Activated CD4-positive, alpha-beta T cell treated with anti-CD3 and anti-CD28 coated beads for 48 hours (primary cell): ENCODE data around the gene SELENOO.
"Not testable (repeated sequence)": the region's sequence is repeated elsewhere in the genome, so short reads cannot be mapped to it uniquely, and the experiment has no call there.

Experiments
- DNase-seq: peaks from one replicate; pipeline ENCODE4 v3.0.0-alpha.2; 2020

Gene SELENOO

DNA sequence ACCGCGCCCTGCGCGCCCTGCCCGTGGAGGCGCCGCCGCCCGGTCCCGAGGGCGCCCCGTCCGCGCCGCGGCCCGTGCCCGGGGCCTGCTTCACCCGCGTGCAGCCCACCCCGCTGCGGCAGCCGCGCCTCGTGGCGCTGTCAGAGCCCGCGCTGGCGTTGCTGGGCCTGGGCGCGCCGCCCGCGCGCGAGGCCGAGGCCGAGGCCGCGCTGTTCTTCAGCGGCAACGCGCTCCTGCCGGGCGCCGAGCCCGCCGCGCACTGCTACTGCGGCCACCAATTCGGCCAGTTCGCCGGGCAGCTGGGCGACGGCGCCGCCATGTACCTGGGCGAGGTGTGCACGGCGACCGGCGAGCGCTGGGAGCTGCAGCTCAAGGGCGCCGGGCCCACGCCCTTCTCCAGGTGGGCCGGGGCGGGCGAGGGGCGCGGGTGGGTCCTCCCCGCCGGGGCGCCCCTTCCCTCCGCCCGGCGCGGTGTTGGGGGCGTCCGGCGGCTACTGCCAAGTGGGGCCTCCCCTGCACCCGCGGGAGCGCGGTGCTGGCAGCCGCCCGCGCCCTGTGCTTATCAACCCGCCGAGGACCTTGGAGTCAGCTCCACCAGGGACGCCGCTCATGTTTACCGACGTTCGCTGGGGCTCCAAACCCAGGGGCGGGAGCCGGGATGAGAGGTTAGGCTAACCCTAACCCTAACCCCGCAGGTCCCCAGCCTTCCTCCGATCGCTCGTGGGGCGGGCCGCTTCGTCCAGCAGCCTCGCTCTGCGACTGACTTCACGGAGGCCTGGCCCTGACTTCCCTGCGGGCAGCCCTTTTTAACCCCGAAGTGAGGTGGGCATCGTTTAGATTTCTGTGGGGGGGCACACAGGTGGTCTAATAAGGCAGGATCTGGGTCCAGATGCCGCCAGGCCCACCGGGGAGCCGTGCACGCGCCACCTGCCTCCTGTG, 649 bp downstream of the SELENOO start:
- peak; percentile 33 for DNase-seq

DNA sequence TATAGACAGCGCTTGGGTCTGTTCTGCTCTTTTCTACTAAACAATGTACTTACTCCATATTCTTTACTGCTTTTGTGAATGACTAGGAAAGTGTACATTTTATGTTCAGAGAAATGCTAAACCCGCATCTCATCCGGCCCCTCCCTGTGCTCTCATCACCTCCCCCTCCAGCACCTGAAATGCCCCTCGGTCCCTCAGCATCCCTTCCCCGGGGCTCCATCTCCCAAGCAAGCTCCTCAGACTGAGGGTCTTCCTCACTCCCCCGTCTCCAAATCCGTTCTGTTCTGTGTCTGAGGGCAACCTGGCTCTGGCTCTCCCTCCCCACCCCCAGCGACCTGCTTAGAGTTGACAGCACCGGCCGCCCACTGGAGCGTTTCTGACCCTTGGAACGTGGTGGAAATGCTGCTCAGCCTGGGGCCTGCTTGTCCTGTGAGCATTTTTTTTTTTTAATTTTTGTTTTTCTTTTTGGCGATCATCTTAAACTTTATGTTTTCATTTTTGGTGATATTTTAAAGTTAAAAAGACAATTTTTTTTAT, 1.4 kb downstream of the SELENOO start:
- DNase-seq: no peak

DNA sequence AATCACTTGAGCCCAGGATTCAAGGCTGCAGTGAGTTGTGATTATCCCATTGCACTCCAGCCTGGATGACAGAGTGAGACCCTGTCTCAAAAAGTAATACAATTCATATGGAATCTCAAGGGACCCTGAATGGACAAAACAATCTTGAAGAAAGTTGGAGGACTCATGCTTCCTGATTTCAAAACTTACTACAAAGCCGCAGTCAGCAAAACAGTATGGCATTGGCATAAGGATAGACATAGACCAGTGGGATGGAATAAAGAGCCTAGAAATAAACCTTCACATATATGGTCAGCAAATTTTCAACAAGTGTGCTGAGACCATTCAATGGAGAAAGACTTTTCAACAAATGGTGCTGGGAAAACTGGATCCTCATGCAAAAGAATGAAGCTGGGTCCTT, 2.5 kb downstream of the SELENOO start:
- no peak for DNase-seq

DNA sequence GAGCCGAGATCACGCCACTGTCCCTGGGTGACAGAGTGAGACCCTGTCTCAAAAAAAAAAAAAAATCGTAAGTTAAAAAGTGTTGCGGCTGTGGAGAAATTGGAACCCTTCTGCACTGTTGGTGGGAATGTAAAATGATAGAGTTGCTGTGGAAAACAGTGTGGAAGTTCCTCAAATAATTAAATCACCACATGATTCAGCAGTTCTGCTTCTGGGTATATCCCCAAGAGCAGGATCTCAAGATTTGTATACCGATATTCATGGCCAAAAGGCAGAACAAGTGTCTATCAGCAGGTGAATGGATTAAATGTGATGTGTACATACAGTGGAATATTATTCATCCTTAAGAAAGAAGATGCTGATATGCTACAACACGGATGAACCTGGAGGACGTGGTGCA, 3.8 kb downstream of the SELENOO start:
- DNase-seq: no peak

DNA sequence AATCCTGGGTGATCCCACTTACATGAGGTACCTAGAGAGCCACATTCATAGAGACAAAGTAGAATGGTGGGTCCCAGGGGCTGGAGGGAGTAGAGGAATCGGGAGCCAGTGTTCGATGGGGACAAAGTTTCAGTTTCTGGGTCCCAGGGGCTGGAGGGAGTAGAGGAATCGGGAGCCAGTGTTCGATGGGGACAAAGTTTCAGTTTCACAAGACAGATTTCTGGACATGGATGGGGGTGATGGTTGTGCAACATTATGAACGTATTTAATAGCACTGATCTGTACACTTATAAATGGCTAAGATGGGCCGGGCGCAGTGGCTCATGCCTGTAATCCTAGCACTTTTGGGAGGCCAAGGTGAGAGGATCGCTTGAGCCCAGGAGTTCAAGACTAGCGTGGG, 4.2 kb downstream of the SELENOO start:
- DNase-seq: not testable (repeated sequence)

DNA sequence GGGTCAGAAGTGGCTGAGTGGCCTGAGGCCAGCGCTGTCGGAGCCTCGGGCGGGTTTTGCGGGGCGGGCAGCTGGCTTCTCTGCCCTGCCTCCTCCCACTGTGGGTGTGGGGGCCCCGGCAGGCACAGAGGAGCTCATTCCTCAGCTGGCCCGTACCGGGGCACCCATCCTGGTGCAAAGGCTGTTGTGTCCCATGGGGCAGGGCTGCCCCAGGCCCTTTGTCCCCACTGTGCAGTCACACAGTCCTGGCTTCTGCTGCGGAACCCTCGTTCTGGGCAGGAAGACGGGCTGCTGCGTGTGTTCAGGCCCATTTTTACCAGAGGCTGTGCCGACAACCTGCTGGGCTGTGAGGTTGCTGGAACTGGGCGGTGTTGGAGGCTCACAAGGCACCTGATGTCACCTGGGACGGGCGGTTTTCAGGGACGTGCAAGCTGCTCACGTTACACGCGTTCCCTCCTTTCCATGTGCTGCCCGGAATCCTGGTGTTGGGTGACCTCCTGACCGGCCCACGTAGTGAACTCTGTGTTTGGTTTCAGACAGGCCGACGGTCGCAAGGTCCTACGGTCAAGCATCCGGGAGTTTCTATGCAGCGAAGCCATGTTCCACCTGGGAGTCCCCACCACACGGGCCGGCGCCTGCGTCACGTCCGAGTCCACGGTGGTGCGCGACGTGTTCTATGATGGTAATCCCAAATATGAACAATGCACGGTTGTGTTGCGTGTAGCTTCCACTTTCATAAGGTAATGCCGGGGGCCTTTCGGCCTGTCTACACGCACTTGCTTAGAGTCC, 5.2 kb downstream of the SELENOO start:
- DNase-seq: no peak

DNA sequence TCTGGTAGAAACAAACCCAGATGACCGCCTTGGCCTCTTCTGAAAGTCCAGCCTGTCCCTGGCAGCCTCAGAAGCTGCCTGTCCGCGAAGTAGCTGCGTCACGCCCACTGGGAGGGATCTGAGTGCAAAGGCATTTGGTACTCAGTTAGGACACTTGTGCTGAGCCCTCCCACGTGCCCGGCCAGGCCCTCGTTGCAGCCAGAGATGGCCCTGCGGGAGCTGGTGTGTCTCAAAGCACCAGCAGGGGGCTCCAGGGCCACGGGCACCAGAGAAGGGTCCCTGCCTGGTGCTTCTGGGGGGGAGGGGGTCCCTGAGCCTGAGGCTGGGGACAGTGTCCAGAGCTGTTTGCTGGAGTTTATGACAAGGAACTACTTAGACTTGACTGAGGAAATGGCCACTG, 5.8 kb downstream of the SELENOO start:
- no peak for DNase-seq

DNA sequence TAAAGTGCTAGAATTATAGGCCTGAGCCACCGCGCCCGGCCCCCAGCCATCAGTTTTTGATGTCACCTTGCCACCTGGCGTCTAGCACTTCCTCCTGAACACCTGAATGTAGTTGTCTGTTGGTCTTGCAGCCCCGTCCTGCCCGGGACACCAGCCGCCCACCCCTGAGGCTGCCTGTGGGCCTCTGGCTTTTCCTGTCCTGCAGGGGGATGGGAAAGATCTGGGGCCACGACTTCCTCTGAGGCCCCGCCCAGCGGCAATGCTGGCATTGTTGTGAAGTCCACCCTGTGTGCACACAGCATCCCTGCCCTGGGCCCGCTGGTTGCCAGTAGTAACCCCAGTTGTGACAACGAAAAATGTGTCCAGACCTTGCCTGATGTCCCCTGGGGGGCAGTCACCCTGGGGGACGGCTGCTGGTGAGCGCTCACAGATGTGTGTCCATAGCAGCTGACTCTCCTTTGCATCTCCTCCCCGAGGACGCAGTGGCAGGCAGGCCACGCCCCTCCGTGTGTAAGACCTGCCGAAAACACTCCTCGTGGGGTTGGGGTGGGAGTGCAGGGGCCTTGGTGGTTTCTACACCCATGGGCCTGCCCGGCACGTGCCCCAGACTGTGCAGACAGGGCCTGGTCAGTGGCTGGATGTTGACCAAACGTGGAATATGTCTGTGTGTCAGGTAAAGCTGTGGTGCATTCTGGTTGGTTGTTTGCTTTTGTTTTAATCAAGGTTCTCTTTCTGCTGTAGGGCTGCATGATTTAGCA, 6.8 kb downstream of the SELENOO start:
- no peak for DNase-seq

DNA sequence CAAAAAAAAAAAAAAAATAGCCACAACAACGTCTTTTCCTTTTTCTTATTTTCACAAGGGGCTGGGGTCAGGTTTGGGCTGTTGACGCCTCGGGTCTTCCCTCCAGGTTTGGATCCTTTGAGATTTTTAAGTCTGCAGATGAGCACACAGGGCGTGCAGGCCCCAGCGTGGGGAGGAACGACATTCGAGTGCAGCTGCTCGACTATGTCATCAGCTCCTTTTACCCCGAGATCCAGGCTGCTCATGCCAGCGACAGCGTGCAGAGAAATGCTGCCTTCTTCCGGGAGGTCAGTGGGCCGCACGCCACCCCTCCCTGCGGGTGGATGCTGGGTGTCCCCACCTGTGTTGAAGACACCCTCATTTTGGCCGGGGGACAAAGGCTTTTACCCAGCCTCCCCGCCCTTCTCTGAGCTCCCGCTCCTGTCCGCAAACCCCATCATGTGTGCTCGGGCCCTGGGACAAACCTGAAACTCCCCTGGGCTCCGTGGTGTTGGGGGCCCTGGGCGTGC, 7.7 kb downstream of the SELENOO start:
- no peak for DNase-seq

DNA sequence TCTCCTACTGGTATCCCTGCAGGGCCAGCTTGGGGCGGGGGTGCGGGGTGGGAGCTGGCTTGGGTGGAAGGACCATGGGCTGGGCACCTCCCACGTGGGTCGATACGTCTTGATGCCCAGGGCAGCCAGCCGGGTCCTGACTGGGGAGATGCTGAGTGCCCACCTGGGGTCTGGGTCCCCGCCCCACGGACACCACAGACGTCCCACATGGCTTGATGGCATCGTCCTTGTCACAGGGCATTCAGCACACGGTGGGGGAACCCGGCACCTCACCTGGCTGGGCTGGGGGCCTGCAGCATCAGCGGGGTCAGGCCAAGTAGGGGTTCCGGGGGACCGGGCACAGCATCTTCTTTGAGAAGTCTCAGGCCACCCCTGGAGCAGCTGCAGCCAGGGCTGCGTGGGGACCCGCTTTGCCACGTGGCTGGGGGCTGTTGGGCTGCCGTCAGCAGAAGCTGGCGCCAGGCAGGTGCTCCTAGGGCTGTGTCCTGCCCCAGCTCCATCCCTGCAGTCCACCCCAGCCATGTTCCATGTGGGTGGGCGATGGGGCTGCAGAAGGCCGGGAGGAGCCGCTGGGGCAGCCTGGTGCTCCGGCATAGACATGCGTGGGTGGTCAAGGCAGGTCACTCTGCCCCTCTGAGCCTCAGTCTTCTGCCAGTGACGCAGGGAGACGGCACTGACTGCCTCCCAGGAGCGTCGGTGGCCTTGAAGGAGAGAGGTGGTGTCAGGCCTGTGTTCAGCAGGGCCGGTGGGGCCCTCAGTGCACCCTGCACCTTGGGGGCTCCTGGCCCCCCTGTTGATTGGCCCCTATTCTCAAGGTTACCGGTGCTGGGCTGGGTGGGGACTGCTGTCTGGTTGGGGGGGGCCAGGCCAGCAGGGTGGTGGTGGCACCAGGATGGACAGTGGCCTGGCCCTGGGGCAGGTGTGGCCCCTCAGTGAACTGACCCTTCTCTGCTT, 8.4 kb downstream of the SELENOO start:
- no peak for DNase-seq

DNA sequence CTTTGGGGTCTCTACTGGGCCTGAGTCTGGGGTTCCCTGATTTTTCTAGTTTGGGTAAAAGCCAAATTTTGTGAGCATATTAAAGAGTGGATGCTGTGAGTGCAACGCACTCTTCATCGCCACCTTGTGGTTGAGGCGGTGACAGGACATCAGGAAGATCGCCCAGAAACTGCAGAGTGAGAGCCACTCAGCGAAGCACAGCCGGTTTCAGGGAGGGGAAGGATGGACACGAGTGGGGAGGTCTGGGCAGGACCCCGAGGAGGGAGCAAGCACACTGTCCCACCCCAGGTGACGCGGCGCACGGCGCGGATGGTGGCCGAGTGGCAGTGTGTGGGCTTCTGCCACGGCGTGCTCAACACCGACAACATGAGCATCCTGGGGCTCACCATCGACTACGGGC, 9.1 kb downstream of the SELENOO start:
- peak; percentile 81 for DNase-seq

DNA sequence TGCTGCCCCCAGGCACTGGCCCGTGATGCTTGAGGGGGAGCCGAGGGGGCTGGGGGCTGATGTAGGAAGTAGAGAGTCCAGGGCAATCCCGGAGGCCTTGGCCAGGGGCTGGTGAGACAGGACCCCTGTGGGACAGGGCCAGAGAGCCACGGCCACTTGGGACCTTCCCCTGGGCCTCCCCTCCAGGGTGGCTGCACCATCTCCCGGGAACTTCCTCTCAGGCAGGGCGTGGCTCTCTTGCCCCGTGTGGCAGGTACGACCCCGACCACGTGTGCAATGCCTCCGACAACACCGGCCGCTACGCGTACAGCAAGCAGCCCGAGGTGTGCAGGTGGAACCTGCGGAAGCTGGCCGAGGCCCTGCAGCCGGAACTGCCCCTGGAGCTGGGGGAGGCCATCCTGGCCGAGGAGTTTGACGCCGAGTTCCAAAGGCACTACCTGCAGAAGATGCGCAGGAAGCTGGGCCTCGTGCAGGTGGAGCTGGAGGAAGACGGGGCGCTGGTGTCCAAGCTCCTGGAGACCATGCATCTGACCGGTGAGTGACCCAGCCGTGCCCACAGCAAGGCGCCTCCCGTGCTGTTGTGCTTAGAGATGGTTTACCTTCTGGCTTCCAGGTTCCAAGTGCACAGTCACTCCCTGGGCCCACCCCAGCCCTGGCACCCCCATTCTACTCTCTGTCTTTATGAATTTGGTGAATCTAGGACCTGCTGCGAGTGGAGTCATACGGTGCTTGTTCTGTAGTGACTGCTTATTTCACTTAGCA, 9.7 kb downstream of the SELENOO start:
- no peak for DNase-seq

DNA sequence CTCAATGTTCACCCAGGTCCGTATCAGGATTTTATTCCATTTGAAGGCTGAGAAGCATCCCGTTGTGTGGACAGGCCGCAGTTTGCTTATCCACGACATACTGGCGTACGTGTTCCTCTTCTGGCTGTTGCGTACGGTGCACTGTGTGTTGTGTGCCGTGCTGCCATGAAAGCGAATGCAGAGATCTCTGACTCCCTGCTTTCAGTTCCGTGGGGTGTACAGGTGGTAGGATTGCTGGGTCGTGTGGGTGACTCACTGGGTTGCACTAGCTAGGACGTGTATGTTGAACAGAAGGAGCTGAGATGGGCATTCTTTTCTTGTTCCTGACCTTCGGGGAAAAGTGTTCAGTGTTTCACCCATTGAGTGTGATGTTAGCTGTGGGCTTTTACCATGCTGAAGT, 10.3 kb downstream of the SELENOO start:
- no peak for DNase-seq

DNA sequence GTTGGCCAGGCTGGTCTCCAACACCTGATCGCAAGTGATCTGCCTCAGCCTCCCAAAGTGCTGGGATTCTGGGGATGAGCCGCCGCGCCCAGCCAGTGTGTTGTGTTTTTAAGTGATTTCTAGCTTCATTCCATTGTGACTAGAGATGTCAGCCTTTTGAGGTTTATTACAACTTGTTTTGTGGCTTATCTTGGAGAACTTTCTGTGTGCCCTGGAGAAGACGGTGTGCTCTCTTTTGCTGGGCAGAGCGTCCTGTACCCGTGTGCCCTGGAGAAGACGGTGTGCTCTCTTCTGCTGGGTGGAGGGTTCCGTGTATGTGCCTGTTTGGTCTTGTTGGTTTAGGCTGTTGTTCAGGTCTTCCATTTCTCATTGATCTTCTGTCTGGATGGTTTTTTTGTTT, 12.5 kb downstream of the SELENOO start:
- DNase-seq: no peak

DNA sequence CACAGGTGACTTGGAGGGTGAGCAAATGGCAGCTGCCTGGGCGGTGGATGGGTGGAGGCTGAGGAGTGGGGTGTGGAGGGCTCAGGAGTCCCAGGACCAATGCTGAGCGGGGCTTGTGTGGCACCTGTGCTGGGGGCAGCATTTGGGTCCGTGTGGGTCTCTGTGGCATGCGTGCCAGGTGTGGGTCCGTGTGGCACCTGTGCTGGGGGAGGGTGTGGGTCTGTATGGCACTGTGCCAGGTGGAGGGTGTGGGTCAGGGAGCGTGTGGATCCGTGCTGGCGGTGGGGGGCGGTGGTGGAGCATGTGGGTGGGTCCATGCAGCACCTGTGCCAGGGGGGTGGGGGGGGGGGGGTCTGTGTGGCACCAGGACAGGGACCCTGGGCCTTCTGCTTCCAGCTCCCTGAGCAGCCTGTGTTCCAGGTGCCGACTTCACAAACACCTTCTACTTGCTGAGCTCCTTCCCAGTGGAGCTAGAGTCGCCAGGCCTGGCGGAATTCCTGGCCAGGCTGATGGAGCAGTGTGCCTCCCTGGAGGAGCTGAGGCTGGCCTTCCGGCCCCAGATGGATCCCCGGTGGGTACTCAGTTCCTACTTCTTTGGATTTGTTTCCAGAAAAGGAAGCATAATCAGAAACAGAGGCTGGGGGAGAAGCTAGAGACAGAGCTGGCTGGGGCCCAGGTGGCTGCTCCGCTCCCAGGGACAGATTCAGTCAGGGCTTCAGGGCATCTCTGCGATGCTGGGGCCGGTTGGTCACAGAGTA, 14.7 kb downstream of the SELENOO start:
- DNase-seq: no peak

DNA sequence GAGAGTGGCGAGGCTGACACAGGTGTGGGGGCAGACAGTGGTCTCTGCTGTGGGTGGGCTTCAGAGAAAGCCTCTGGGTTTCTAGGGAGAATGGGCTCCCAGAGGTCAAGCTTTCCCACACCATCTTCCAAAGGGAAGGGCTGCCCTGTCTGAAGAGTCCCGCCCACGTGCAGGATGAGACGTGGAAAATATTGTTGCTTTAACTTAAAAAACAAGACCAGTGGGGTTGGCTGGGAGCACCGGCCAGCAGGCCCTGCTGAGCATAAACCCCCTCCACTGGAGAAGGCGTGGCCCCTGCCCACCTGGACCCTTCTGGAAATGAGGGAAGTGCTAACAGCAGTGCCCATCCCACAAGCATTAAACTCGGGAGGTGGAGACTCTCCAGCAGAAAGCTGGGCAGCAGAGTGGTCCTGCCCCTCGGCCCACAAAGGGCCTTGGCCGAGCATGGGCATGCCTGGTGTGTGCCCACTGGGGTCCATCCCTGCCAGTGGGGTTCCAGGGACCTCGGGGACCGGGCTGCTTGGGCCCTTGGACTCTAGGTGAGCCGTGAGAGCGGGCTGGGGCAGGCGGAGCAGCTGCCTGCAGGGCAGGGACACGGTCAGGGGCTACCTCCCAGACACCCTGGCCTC, 15.4 kb downstream of the SELENOO start:
- no peak for DNase-seq

DNA sequence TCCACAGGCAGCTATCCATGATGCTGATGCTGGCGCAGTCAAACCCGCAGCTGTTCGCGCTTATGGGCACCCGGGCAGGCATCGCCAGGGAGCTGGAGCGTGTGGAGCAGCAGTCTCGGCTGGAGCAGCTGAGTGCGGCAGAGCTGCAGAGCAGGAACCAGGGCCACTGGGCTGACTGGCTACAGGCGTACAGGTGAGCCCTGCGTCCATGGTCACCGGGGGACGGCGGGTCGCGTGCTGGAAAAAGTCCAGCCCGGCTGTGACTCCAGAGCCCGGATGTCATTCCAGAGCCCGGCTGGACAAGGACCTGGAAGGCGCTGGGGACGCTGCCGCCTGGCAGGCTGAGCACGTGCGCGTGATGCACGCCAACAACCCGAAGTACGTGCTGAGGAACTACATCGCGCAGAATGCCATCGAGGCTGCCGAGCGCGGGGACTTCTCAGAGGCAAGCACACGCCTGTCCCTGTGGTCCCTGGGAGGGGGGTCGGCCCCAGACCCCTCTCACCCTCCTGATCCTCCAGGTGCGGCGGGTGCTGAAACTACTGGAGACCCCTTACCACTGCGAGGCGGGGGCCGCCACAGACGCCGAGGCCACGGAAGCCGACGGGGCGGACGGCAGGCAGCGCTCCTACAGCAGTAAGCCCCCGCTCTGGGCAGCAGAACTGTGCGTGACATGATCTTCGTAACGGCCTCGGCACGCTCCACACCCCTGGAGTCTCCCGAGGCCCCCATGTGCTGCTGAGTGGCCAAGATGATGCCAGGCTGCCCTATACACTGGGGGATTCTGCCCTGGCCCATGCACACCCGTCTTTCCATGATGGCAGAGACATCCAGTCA, 16.1 kb downstream of the SELENOO start:
- DNase-seq: no peak

DNA sequence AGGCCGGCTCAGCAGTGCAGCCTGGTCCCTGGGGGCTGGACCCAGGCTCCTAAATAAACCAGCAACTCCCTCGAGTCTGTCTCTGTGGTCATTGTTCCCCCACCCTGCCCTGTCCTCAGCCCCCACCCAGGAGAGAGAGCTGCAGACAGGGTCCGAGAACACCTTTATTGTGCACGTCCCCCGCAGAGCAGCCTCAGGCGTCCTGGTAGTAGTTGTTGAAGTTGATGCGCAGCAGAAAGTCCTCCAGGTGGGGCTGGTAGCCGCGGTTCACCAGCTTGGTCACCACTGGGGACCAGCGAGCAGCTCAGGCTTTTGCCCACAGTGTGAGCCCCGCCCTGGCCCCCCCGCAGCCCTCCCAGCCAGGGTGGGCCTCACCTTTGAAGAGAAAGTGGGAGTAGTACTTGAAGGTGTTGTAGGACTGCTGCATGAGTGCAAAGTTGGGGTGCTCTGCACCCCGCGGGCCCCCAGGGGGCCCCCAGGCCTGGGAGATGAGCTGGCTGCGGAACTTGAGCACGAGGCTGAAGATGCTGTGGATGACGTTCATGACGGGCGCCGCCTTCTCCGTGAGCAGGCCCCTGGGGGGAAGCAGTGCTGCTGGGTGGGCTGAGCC, 16.8 kb downstream of the SELENOO start:
- DNase-seq: no peak
